ENCODE data around the gene FAS. TPM values are rescaled to one million over a fixed set of nuclear protein-coding genes. Genes with fewer than 3 reads are reported as not detected.

The FAS gene
- total and polyA plus RNA-seq, 4 donors: 2.2 to 13.2 (median 5.9) TPM

- no peaks in the 10 kb centered on the region for H3K4me1 ChIP-seq (ENCODE audit: control insufficient read depth in 4 of 4, insufficient read depth in 4 of 4, low read length in 3 of 4)
- H3K9ac ChIP-seq (ENCODE audit: low read depth in 1 of 2, low read length in 2 of 2): no peak overlapping the region
- peaks cover 0 to 4% (median 0%) of the 10 kb centered on the region in 4 donors for H3K36me3 ChIP-seq (ENCODE audit: control insufficient read depth in 4 of 4, insufficient read depth in 3 of 4, low read depth in 1 of 4, low read length in 3 of 4)
- 95% methylated on average over 6 of the region's 6 CpGs for WGBS
- H3K27ac ChIP-seq (ENCODE audit: low read depth in 1 of 2, low read length in 2 of 2): no peak overlapping the region
- no peak for DNase-seq (ENCODE audit: low spot score)
- H3K27me3 ChIP-seq (ENCODE audit: control insufficient read depth in 4 of 4, insufficient read depth in 4 of 4, low read length in 3 of 4): no peaks in the 10 kb centered on the region
- TF ChIP-seq RAD21 (IDR thresholded peaks at IDR 0.05) (no peak), GABPA (IDR thresholded peaks at IDR 0.05 in 1 of 2, conservative IDR thresholded peaks at IDR 0.05 in 1 of 2) (no peak), ATF3 (IDR thresholded peaks at IDR 0.05) (no peak), NR2F2 (IDR thresholded peaks at IDR 0.05) (no peak), FOXA2 (IDR thresholded peaks at IDR 0.05) (no peak)
- TF ChIP-seq, protein P1, sequence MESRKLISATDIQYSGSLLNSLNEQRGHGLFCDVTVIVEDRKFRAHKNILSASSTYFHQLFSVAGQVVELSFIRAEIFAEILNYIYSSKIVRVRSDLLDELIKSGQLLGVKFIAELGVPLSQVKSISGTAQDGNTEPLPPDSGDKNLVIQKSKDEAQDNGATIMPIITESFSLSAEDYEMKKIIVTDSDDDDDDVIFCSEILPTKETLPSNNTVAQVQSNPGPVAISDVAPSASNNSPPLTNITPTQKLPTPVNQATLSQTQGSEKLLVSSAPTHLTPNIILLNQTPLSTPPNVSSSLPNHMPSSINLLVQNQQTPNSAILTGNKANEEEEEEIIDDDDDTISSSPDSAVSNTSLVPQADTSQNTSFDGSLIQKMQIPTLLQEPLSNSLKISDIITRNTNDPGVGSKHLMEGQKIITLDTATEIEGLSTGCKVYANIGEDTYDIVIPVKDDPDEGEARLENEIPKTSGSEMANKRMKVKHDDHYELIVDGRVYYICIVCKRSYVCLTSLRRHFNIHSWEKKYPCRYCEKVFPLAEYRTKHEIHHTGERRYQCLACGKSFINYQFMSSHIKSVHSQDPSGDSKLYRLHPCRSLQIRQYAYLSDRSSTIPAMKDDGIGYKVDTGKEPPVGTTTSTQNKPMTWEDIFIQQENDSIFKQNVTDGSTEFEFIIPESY (IDR thresholded peaks at IDR 0.05): no peak
- no peaks in the 10 kb centered on the region for H3K9me3 ChIP-seq (ENCODE audit: control insufficient read depth in 4 of 4, low read length in 3 of 4)
- H3K4me3 ChIP-seq (ENCODE audit: low read depth in 1 of 3, low read length in 3 of 3): no peak overlapping the region
Observed at GRCh38 chr10:88941026-88941425, 49.6 kb upstream of the FAS start.

DNA sequence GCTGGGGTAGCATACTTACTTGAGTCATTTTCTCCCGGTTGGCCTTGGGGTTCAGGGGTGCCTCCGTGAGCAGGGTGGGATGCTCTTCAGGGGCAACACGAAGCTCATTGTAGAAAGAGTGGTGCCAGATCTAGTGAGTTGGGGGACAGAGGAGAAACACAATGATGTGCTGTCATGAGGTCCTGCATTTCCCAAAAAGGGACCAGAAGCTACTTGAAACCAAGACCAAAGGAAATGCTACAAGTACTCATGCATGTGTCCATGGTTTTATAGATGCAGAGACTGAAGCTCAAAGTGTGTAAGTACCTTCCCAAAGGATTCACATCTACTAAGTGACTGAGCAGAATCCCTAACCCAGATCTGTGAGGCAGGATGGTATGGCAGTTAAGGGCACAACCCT is 46.8 kb upstream of the FAS start:
- no peaks in the 10 kb centered on the region for H3K9me3 ChIP-seq (ENCODE audit: control insufficient read depth in 4 of 4, low read length in 3 of 4)
- no peak overlapping the region for H3K9ac ChIP-seq (ENCODE audit: low read depth in 1 of 2, low read length in 2 of 2)
- no peak for DNase-seq (ENCODE audit: low spot score)
- no peak overlapping the region for H3K4me3 ChIP-seq (ENCODE audit: low read depth in 1 of 3, low read length in 3 of 3)
- no peaks in the 10 kb centered on the region for H3K27me3 ChIP-seq (ENCODE audit: control insufficient read depth in 4 of 4, insufficient read depth in 4 of 4, low read length in 3 of 4)
- H3K4me1 ChIP-seq (ENCODE audit: control insufficient read depth in 4 of 4, insufficient read depth in 4 of 4, low read length in 3 of 4): peaks cover 0 to 5% (median 3%) of the 10 kb centered on the region in 4 donors
- 94% methylated on average over 3 of the region's 3 CpGs for WGBS
- no peak overlapping the region for H3K27ac ChIP-seq (ENCODE audit: low read depth in 1 of 2, low read length in 2 of 2)
- TF ChIP-seq, protein P2, sequence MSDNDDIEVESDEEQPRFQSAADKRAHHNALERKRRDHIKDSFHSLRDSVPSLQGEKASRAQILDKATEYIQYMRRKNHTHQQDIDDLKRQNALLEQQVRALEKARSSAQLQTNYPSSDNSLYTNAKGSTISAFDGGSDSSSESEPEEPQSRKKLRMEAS (IDR thresholded peaks at IDR 0.05): no peak
- TF ChIP-seq, protein P3, sequence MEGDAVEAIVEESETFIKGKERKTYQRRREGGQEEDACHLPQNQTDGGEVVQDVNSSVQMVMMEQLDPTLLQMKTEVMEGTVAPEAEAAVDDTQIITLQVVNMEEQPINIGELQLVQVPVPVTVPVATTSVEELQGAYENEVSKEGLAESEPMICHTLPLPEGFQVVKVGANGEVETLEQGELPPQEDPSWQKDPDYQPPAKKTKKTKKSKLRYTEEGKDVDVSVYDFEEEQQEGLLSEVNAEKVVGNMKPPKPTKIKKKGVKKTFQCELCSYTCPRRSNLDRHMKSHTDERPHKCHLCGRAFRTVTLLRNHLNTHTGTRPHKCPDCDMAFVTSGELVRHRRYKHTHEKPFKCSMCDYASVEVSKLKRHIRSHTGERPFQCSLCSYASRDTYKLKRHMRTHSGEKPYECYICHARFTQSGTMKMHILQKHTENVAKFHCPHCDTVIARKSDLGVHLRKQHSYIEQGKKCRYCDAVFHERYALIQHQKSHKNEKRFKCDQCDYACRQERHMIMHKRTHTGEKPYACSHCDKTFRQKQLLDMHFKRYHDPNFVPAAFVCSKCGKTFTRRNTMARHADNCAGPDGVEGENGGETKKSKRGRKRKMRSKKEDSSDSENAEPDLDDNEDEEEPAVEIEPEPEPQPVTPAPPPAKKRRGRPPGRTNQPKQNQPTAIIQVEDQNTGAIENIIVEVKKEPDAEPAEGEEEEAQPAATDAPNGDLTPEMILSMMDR (IDR thresholded peaks at IDR 0.05; ENCODE audit: low read depth, low read length, missing input control): no peak
- TF ChIP-seq NR2F2 (IDR thresholded peaks at IDR 0.05) (no peak), TAF1 (conservative IDR thresholded peaks at IDR 0.05) (no peak), RAD21 (IDR thresholded peaks at IDR 0.05) (no peak), ATF3 (IDR thresholded peaks at IDR 0.05) (no peak), FOXA2 (IDR thresholded peaks at IDR 0.05) (no peak), REST (IDR thresholded peaks at IDR 0.05) (no peak), SP1 (IDR thresholded peaks at IDR 0.05) (no peak), FOXA1 (IDR thresholded peaks at IDR 0.05) (no peak), EGR1 (IDR thresholded peaks at IDR 0.05; ENCODE audit: low read depth in 2 of 2) (no peak), JUND (IDR thresholded peaks at IDR 0.05) (no peak), HNF4A (conservative IDR thresholded peaks at IDR 0.05) (no peak), RXRA (IDR thresholded peaks at IDR 0.05) (no peak), HNF4G (IDR thresholded peaks at IDR 0.05) (no peak), YY1 (IDR thresholded peaks at IDR 0.05) (no peak), GABPA (IDR thresholded peaks at IDR 0.05 in 1 of 2, conservative IDR thresholded peaks at IDR 0.05 in 1 of 2) (no peak)
- TF ChIP-seq, protein P1 (IDR thresholded peaks at IDR 0.05): no peak
- H3K36me3 ChIP-seq (ENCODE audit: control insufficient read depth in 4 of 4, insufficient read depth in 3 of 4, low read depth in 1 of 4, low read length in 3 of 4): peaks cover 0 to 3% (median 0%) of the 10 kb centered on the region in 4 donors

All from liver (tissue), 9 donors.